ENCODE data around the gene EXD2.

The EXD2 gene

DNA sequence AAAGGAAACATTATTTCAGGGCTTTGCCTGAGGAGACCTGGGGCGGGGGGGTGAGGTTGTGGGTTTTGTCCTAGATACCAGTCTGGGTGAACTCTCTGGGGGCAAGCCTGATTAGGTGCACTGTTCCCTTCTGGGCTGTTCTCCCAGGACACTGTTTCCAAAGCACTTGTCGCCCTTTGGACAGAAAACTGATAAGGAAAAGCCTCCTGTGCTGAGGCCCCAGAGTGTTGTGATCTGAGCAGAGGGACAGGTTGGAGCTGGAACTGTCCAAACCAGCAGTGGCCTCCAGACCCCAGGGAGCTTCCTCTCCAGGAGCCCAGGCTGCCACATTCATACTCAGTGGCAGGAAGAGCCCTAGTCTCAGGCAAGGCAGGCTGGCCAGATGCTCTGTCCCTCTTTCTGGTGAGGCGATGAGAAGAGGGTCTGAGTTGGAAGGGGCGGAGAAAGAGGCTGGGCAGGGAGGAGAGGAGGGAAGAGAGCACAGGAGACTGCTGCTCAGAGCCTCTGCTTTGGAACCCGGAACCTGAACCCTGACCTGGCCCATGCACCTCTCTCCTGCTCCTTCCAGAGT lies 70.5 kb downstream of the EXD2 start:
- no peak overlapping the region for H3K4me3 ChIP-seq (ENCODE audit: low read length)
- TF ChIP-seq, protein P1, sequence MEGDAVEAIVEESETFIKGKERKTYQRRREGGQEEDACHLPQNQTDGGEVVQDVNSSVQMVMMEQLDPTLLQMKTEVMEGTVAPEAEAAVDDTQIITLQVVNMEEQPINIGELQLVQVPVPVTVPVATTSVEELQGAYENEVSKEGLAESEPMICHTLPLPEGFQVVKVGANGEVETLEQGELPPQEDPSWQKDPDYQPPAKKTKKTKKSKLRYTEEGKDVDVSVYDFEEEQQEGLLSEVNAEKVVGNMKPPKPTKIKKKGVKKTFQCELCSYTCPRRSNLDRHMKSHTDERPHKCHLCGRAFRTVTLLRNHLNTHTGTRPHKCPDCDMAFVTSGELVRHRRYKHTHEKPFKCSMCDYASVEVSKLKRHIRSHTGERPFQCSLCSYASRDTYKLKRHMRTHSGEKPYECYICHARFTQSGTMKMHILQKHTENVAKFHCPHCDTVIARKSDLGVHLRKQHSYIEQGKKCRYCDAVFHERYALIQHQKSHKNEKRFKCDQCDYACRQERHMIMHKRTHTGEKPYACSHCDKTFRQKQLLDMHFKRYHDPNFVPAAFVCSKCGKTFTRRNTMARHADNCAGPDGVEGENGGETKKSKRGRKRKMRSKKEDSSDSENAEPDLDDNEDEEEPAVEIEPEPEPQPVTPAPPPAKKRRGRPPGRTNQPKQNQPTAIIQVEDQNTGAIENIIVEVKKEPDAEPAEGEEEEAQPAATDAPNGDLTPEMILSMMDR (conservative IDR thresholded peaks at IDR 0.05; ENCODE audit: low read length), result no peak
- DNase-seq (ENCODE audit: low read depth), result no peak

DNA sequence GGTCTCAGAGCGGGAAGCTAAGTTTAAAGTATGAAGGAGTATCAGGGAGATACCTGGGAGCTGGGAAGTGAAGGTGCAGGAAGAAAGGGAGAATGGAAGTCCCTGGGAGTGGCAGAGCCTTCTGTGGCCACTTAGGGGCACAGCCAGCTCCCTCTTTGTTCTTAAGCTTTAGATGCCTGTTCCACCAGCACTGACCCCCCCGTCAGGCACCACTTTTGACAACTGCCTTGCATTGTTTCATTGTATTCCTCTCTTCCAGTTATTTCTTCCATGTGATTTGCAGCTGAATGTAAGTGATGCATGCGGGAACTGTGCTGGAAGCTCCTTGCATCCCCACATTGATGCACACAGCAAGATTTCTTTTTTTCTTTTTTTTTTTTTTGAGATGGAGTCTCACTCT lies 71.2 kb downstream of the EXD2 start:
- H3K4me3 ChIP-seq (ENCODE audit: low read length), result no peak overlapping the region
- TF ChIP-seq, protein P1 (conservative IDR thresholded peaks at IDR 0.05; ENCODE audit: low read length), result no peak
- no peak for DNase-seq (ENCODE audit: low read depth)

DNA sequence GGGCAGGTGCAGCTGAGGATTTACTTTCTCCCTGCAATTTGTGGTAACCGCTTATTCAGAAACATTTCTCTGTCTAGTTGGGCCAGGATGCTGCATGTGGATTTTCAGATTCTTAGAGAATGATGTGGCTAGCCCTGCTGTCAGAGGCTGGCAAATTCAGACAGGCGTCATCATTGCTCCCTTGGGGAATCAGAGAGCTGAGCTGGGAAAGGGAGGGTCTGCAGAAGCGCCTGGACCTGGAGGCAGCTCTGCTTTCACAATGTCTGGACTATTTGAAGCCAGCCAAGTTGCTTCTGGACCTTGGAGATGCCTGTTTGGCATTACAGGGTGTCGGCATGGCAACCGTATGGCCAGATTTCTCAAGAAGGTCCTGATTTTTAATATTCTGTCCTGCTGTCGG lies 72.1 kb downstream of the EXD2 start:
- TF ChIP-seq, protein P1 (conservative IDR thresholded peaks at IDR 0.05; ENCODE audit: low read length), result no peak
- peak; percentile 99 for DNase-seq (ENCODE audit: low read depth)
- H3K4me3 ChIP-seq (ENCODE audit: low read length), result peak overlapping the region; percentile 29

DNA sequence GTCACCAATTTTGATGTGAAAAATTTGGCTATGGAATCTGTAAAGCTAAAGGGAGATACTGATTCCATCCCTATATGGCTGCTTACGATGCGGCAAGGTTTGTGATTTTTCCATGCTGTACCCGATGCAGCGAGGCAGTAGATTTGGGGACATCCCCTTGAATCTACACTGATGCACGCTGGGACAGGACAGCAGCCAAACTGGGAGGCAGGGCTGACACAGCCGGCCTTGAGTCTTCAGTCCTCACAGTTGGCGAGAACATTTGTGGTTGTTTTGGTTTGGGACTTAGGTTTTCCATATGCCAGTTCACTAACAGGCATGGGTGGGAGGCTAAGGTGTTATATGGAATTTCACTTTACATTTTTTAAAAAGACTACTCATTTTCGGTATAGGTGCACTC lies 72.5 kb downstream of the EXD2 start:
- TF ChIP-seq, protein P1 (conservative IDR thresholded peaks at IDR 0.05; ENCODE audit: low read length), result no peak
- no peak for DNase-seq (ENCODE audit: low read depth)
- H3K4me3 ChIP-seq (ENCODE audit: low read length), result peak overlapping the region; percentile 29

DNA sequence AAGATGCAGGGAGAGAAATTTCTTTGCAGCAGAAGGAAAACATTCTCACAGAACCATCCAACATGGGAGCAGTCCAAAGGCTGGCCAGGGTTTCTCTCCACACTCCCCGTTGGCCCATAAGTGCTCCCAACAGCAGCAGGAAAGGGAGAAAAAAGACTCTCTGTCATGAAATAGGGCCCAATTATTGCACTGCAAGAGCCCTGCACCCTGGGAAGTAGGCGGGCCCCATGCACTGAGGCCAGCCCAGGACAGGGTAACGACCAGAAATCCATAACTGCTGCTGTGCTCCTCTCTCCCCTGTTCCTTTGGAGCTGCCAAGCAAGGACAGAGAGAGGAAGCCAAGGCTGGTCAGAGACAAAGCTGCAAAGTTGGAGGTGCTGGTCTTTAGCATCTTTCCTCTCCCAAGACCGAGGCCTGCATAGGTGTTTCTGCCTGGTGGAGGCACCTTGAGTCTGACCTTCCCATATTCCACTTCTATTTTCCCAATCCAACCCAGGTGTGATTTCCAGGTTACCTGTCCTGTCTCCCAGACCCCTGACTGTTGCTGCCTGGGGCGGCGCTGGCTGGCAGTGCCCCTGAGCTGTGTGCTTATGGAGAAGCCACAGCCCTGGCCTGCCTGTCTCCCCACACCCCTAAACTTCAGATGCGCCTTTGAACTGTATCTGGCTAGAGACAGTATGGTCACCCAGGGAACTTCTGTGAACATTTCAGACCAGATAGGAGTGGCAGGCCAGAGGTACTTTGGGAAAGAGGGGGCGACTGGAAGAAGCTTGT lies 75.5 kb downstream of the EXD2 start:
- TF ChIP-seq, protein P1 (conservative IDR thresholded peaks at IDR 0.05; ENCODE audit: low read length), result no peak
- DNase-seq (ENCODE audit: low read depth), result no peak
- no peak overlapping the region for H3K4me3 ChIP-seq (ENCODE audit: low read length)

DNA sequence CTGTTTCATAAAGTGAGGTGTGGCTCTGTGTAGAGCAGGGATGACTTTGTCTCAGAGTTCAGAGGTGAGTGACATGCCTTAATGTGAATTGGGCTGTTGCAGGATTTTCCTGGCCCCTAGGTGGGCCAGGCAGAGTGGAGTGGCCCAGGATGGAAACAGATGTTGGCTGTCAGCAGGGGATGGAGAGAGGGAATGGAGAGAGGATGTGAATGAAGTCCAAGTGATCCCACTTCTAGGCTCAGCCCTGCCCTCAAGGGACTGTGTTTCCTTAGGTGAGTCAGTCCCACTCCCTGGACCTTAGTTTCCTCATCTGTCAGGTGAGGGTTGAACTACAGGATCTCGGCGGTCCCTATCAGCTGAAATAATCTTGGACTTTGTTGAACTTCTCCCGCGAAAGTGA lies 76.2 kb downstream of the EXD2 start:
- TF ChIP-seq, protein P1 (conservative IDR thresholded peaks at IDR 0.05; ENCODE audit: low read length), result no peak
- no peak overlapping the region for H3K4me3 ChIP-seq (ENCODE audit: low read length)
- DNase-seq (ENCODE audit: low read depth), result no peak

DNA sequence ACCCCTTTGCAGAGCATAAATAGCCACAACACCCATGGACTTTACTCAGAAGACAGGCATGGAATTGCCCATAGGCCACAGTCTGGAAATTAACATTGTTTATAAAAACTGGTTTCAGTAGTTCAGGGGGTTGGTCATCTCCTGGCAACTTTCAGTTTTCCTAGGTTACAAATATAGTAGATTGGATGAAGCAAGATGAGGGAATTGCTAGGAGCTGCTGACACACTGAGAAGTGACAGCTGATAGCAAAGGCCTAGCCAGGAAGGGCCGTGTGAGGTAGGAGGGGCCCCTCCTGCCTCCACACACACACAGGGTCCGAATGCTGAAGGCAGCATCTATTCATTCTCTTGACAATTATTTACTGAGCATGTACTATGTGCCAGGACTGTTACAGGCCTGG lies 76.9 kb downstream of the EXD2 start:
- no peak overlapping the region for H3K4me3 ChIP-seq (ENCODE audit: low read length)
- TF ChIP-seq, protein P1 (conservative IDR thresholded peaks at IDR 0.05; ENCODE audit: low read length), result no peak
- DNase-seq (ENCODE audit: low read depth), result peak; percentile 70

Data from AG10803 (cell line).